Stimulated activated CD8-positive, alpha-beta memory T cell treated with anti-CD3 and anti-CD28 coated beads, Interleukin-15, amount 100 ng/mL, for 1 hour (primary cell): ENCODE results near the gene ARHGAP6.

Experiments used
- DNase-seq: peaks from one replicate; pipeline ENCODE4 v3.0.0-alpha.2; 2020; ENCODE audit warnings: low read depth

The ARHGAP6 gene

GRCh38 chrX:11464836-11465463 is 200.8 kb downstream of the ARHGAP6 start:
- DNase-seq, result no peak

DNA sequence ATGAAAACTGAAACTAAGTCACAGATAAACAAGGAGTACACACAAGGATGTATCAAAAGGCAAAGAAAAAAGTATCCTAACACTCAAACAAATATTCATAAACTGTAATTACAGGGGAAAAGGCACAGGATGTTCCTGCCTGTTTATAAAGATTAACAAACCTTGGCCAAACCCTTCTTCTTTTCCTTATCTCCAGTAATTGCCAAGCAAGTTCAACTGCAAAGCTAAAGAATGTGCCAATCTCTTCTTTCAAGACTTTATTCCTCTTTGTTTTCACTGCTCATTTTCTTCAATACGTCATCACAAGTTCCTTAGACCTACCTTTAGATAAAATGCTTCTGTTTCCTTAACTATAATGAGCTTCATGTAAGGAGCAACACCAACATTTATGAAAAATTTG is 201.3 kb downstream of the ARHGAP6 start:
- DNase-seq, result no peak

DNA sequence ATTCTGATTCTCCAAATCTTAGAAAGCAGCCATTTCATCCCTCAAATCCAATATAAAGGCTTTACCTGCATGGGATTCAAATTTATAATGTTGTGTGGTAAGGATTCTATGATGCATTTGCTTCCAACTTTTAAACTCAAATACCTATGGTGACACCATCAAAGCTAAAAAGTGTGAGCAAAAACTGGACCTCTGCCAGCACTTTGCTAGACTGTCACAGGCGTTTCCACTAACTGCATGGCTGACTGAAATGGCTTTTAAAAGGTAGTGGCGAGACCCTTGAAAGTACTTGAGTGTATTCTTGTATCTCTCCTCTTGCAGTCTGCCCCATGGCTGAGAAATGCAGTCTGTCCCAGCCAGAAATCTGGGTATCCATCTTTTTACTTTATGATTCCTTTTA is 203.1 kb downstream of the ARHGAP6 start:
- no peak for DNase-seq

GRCh38 chrX:11462136-11462535 is 203.6 kb downstream of the ARHGAP6 start:
- DNase-seq, result no peak

GRCh38 chrX:11461201-11462001 is 204.3 kb downstream of the ARHGAP6 start:
- no peak for DNase-seq

DNA sequence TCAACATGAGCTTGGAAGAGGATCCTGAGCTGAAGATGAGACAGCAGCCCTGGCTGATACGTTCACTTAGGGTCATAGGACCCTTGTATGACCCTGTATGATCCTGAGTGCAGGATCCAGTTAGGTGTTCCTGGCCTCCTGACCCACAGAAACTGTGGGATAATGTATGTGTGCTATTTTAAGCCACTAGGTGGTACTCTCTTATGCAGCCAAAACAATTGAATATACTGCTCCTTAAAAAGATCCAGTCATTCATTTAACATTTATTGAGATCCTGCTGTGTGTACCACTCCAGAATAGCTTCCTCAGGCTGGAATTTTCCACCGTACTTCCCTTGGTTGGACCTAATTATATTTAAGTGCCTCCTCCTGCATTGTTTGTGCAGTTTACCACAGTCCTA is 205.4 kb downstream of the ARHGAP6 start:
- DNase-seq, result no peak

DNA sequence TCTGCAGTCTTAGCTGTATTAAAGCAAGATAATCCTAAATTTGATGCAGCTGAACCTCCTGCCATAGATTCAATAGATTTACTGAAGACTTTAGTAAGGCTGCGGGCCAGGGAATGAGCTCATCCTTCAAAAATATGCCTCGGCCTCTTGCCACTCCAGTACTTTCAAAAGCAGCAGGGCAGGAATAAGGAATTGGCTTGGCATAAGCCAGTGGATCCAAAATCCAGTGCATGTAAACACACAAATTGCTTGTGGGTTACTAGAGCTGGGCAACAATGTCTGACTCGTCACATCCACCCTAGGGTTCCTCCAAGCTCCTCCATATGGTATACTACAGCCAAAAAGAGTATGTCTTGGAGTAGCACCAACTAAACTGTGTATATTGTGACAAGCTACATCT is 207.6 kb downstream of the ARHGAP6 start:
- no peak for DNase-seq

GRCh38 chrX:11451151-11451550 is 214.6 kb downstream of the ARHGAP6 start:
- no peak for DNase-seq

- DNase-seq, result no peak
Observed at GRCh38 chrX:11450354-11450753, 215.4 kb downstream of the ARHGAP6 start.

DNA sequence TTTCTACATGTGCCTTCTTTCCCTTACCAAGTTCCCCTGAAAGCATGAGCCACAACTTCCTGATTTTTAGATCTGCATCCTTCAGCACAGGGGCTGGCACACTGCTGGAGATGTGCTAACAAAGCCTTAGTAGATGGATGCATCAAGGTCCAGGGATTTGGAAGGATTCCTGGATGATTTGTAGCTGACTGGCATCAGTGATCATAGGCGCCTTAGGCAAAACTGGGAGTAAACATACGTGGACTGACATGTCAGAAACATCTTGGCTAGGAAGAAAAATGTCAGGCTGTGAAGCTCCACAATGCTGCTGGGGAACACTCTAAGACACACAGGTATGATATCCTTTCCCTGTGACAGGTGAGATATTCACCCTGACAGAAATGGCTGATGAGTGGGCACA is 216.1 kb downstream of the ARHGAP6 start:
- no peak for DNase-seq

GRCh38 chrX:11447418-11447817 is 218.3 kb downstream of the ARHGAP6 start:
- no peak for DNase-seq

DNA sequence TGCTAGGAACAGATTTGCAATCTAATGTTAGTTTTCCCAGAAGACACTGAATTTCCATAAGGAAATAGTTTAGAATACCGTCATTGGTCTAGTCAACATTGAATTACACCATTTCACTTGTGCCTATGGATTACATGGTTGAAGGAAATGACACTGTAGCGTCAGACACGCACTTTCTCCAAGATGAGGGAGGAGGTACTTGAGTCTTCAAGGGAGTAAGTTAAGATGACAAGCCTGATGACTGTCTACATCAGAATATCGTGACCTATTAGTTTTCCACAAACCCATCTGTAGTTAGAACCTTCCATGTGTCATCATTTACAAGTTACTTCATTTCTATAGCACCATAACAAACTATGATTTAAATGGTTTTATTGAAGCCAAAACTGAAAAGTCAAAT is 218.8 kb downstream of the ARHGAP6 start:
- DNase-seq, result no peak

DNA sequence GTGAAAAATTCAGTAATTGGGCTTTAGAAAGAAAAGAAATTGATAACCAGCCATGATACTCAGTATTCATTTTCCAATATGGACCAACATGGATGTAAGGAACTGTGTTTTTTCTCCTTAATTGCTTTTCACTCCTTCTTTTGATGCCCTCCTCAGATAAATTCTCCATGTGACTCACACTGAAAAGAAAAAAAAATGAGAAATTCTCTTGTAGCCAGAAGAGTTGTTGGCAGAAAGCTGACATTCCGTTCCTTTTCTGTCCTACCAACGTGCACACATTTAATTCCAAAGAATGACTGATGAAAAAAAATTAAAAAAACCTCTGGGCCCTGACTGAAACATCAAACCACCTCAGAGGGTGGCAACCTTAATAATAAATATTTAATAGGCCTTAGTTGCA is 219.4 kb downstream of the ARHGAP6 start:
- no peak for DNase-seq

GRCh38 chrX:11445540-11445939 is 220.2 kb downstream of the ARHGAP6 start:
- DNase-seq, result no peak

DNA sequence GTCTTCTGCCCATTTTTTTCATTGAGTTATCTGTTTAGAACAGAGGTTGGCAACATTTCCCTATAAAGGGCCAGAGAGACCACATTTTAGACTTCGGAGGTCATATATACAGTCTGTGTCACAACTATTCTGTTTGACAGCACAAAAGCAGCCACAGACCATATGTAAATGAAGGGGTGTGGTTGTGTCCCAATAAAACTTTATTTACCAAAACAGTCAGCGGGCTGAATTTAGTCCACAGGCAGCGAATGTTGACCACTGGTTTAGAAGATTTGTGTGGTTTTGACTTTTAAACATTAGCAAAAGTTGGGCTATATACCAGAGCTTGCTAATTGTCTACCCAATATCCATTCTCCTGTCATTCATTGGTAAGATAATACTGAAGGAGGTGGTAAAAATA is 221.7 kb downstream of the ARHGAP6 start:
- DNase-seq, result no peak

- DNase-seq, result no peak
Observed at GRCh38 chrX:11439846-11440245, 225.9 kb downstream of the ARHGAP6 start.

DNA sequence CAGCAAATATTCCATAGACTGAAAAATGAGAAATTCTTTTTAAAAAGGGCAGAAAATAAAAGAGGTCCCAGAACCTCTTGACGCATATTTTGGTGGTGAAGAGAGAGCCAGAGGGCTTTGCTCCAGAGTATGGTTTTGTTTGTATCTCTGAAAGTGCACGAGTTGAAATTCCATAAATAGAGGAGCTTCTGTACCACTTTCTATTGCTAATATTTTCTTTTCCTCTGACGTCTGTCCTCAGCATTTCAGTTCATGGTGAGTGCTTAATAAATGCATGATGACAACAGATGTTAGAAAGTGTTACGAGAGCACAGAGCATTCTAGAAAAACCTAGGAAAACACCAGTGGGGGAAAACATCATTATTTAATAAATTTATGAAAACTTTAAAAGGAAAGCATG is 227.0 kb downstream of the ARHGAP6 start:
- DNase-seq, result no peak

- DNase-seq, result no peak
Observed at GRCh38 chrX:11438380-11438723, 227.4 kb downstream of the ARHGAP6 start.

- no peak for DNase-seq
Observed at GRCh38 chrX:11437642-11438379, 227.9 kb downstream of the ARHGAP6 start.

DNA sequence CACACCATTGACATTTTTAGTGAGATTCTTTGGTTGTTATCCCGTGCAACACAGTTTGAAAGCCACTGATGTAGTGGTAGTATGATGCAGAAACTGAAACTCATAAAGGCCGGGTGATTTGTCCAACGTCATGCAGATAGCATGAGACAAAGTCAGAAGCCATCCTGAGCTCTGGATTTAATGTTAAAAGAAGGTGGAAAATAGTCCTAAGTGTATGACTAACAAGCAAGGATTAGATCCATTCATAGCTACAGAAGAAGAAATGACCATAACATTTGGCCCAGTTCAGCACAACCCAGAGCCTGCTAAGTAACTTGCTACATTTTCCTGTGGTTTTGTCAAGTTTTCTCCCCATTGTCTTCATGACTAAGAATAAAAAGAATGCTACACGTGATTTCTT is 230.2 kb downstream of the ARHGAP6 start:
- no peak for DNase-seq

DNA sequence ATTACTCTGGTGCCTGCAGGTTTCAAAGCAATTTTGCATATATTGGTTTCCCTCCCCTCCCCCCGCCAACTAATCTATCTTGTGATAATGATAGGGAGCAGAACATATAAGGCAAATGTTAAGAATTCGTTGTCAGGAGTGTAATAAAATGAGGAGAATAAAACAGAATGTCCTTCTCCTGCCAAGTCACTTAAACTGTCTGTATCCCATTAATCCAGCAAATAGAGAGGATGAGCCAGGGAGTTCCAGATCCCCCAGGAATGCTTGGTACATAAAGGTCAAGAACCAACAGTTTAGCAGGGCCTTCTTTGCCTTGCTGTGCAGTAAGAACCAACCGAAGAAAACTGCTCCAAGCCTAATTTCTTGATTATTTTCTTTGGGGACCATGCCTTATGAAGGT is 231.1 kb downstream of the ARHGAP6 start:
- DNase-seq, result no peak

DNA sequence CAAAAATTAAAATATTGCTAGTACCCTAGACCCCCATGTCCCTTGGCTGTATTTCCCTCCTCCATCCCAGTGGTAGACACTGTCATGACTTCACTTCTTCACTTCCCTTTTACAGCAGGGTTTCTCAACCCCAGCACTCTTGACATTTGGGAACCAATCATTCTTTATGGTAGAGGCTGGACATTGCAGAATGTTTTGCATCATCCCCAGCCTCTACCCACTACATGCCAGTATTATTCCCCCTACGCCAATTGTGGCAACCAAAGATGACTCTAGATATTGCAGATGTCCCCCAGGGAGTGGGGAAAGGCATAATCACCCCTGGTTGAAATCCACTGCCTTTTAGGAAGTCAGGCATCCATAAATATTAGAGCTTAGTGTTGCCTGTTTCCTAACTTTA is 233.9 kb downstream of the ARHGAP6 start:
- no peak for DNase-seq

GRCh38 chrX:11430271-11430670 is 235.4 kb downstream of the ARHGAP6 start:
- DNase-seq, result no peak
